Mesenchymal stem cell (in vitro differentiated cells and primary cell): ENCODE measurements around the gene KCND2.
A peak's percentile ranks its signal among the peaks of the same experiment; 100 is the strongest.
"Not testable (repeated sequence)": the region's sequence is repeated elsewhere in the genome, so short reads cannot be mapped to it uniquely, and the experiment has no call there.

Source experiments
- DNase-seq: peaks from one replicate; pipeline ENCODE4 v3.0.0-alpha.2; 2013
- H2AFZ ChIP-seq: one replicate; pipeline ENCODE4 v1.6.1; 2013; ENCODE audit warnings: low read depth, mild to moderate bottlenecking, control low read depth, inconsistent platforms, low read length, moderate library complexity
- H2AK5ac ChIP-seq: 2 replicates; pipeline ENCODE4 v1.6.1; 2013; ENCODE audit warnings: low read length, moderate library complexity, mild to moderate bottlenecking, inconsistent platforms; ENCODE audit not compliant: severe bottlenecking
- H2BK120ac ChIP-seq: one replicate; pipeline ENCODE4 v1.6.1; 2013; ENCODE audit warnings: low read depth, mild to moderate bottlenecking, inconsistent platforms, low read length, moderate library complexity
- H2BK12ac ChIP-seq, 2 experiments: one replicate each; pipeline ENCODE4 v1.6.1; 2013; ENCODE audit warnings: inconsistent platforms in 2 of 2, low read length in 2 of 2, mild to moderate bottlenecking in 2 of 2, moderate library complexity in 2 of 2, control low read depth in 1 of 2
- H2BK15ac ChIP-seq: one replicate; pipeline ENCODE4 v1.6.1; 2013; ENCODE audit warnings: mild to moderate bottlenecking, low read depth, inconsistent platforms; ENCODE audit not compliant: poor library complexity, severe bottlenecking
- H2BK5ac ChIP-seq: 2 replicates; pipeline ENCODE4 v1.6.1; 2013; ENCODE audit warnings: low read depth, mild to moderate bottlenecking, low read length, control low read depth, inconsistent platforms; ENCODE audit not compliant: poor library complexity, severe bottlenecking
- H3K14ac ChIP-seq, 2 experiments: one replicate each; pipeline ENCODE4 v1.6.1; 2013; ENCODE audit warnings: inconsistent platforms in 2 of 2, low read length in 2 of 2, control low read depth in 1 of 2, mild to moderate bottlenecking in 1 of 2, moderate library complexity in 1 of 2
- H3K18ac ChIP-seq, 2 experiments: one replicate each; pipeline ENCODE4 v1.6.1; 2013; ENCODE audit warnings: inconsistent platforms in 2 of 2, low read length in 2 of 2, control low read depth in 1 of 2, low read depth in 1 of 2, mild to moderate bottlenecking in 1 of 2
- H3K23ac ChIP-seq, 2 experiments: one replicate each; pipeline ENCODE4 v1.6.1; 2013; ENCODE audit warnings: inconsistent platforms in 2 of 2, low read length in 2 of 2, mild to moderate bottlenecking in 2 of 2, moderate library complexity in 2 of 2, control low read depth in 1 of 2
- H3K27ac ChIP-seq: 2 replicates; pipeline ENCODE4 v1.5.1; 2013; ENCODE audit warnings: mild to moderate bottlenecking, moderate library complexity, low read length, control low read depth, inconsistent platforms; ENCODE audit not compliant: poor library complexity, severe bottlenecking
- H3K27me3 ChIP-seq, 2 experiments: 2 replicates each; pipeline versions ENCODE4 v1.6.1 to v1.7.0; 2013; ENCODE audit warnings: low read length in 2 of 2, mild to moderate bottlenecking in 2 of 2, moderate library complexity in 2 of 2, control low read depth in 1 of 2, inconsistent platforms in 1 of 2; ENCODE audit not compliant: control insufficient read depth in 1 of 2, insufficient read depth in 1 of 2
- H3K36me3 ChIP-seq, 2 experiments: 2 replicates each; pipeline versions ENCODE4 v1.6.1 to v1.7.0; 2013; ENCODE audit warnings: low read length in 2 of 2, control low read depth in 1 of 2, inconsistent platforms in 1 of 2, low read depth in 1 of 2, mild to moderate bottlenecking in 1 of 2; ENCODE audit not compliant: insufficient read depth in 2 of 2, control insufficient read depth in 1 of 2
- H3K4ac ChIP-seq, 2 experiments: one replicate each; pipeline ENCODE4 v1.6.1; 2013; ENCODE audit warnings: inconsistent platforms in 2 of 2, low read length in 2 of 2, mild to moderate bottlenecking in 2 of 2, moderate library complexity in 2 of 2, control low read depth in 1 of 2, low read depth in 1 of 2
- H3K4me1 ChIP-seq: 2 replicates; pipeline ENCODE4 v1.6.1; 2013; ENCODE audit warnings: low read depth, low read length, control low read depth; ENCODE audit not compliant: control insufficient read depth, insufficient read depth
- H3K4me2 ChIP-seq: 2 replicates; pipeline ENCODE4 v1.6.1; 2013; ENCODE audit warnings: low read length, mild to moderate bottlenecking, inconsistent platforms; ENCODE audit not compliant: poor library complexity, severe bottlenecking
- H3K4me3 ChIP-seq, 2 experiments: 2 replicates each; pipeline versions ENCODE4 v1.5.1 to v1.7.0; 2013; ENCODE audit warnings: low read length in 2 of 2, mild to moderate bottlenecking in 2 of 2, control low read depth in 1 of 2, low read depth in 1 of 2; ENCODE audit not compliant: insufficient read depth in 1 of 2
- H3K79me1 ChIP-seq: replicated peaks from 2 replicates; pipeline ENCODE4 v1.6.1; 2013; ENCODE audit warnings: mild to moderate bottlenecking, control low read depth, low read length, inconsistent platforms; ENCODE audit not compliant: poor library complexity, severe bottlenecking
- H3K9ac ChIP-seq: 2 replicates; pipeline ENCODE4 v1.7.0; 2013; ENCODE audit warnings: mild to moderate bottlenecking, low read length, moderate library complexity
- H3K9me3 ChIP-seq: 2 replicates; pipeline ENCODE4 v1.7.0; 2013; ENCODE audit warnings: mild to moderate bottlenecking, low read length; ENCODE audit not compliant: control insufficient read depth
- H4K8ac ChIP-seq: one replicate; pipeline ENCODE4 v1.6.1; 2013; ENCODE audit warnings: inconsistent platforms, mild to moderate bottlenecking, low read length, moderate library complexity
- H4K91ac ChIP-seq: one replicate; pipeline ENCODE4 v1.6.1; 2013; ENCODE audit warnings: mild to moderate bottlenecking, low read length, inconsistent platforms
- WGBS: methylation state at CpG from one replicate; pipeline ENCODE4 v1.1.7; 2013; ENCODE audit warnings: mixed read lengths; 5-methylcytosine and 5-hydroxymethylcytosine counted together

Gene KCND2

DNA sequence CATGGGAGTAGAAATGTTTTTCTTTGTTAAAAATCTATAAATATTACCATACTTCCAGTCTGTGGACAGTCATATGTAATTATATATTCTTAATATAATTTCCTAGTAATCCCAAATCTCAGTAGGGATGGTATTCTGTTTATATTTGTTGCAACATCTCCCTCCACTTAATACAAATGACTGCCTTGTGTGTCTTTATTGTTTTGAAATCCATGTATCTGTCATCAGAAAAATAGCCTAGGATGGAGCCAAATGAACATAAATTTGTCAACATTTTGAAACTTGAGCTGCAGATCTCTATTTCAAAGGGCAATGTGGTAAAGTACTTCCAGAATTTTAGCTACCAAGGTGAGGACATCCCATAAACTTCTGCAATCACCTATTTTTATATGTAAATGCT is 294.2 kb downstream of the KCND2 start:
- Histone ChIP-seq H3K27ac (no peak overlapping the region), H2AFZ (no peak overlapping the region), H4K8ac (no peak overlapping the region), H3K27me3 (no peaks in the 10 kb centered on the region), H3K9ac (no peak overlapping the region), H3K79me1 (no peaks in the 10 kb centered on the region), H3K4ac (no peak overlapping the region), H3K23ac (no peak overlapping the region), H2BK15ac (no peak overlapping the region), H3K4me2 (no peak overlapping the region), H3K14ac (no peak overlapping the region), H2AK5ac (no peak overlapping the region), H3K18ac (no peak overlapping the region), H3K36me3 (peaks cover 0 to 8% of the 10 kb centered on the region in 2 experiments), H2BK120ac (no peak overlapping the region), H2BK12ac (no peak overlapping the region), H2BK5ac (no peak overlapping the region), H3K9me3 (no peaks in the 10 kb centered on the region), H3K4me1 (no peaks in the 10 kb centered on the region), H3K4me3 (no peak overlapping the region), H4K91ac (no peak overlapping the region)
- no peak for DNase-seq

DNA sequence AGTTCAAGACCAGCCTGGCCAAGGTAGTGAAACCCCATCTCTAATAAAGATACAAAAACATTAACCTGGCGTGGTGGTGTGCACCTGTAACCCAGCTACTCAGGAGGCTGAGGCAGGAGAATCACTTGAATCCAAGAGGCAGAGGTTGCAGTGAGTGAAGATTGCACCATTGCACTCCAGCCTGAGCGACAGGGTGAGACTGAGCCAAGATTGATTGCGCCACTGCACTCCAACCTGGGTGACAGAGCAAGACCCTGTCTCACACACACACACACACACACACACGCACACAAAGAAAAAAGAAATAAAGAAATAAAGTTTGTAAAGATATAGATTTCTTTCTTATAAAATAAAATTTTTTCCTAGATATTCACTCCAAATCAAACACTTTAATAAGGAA is 305.7 kb downstream of the KCND2 start:
- H3K4ac ChIP-seq, H3K36me3 ChIP-seq, H3K4me1 ChIP-seq, H3K9ac ChIP-seq, H2BK15ac ChIP-seq, H3K4me2 ChIP-seq, H2AK5ac ChIP-seq, H2BK120ac ChIP-seq, DNase-seq, H3K9me3 ChIP-seq, H3K27ac ChIP-seq, H4K8ac ChIP-seq, H4K91ac ChIP-seq, H2BK5ac ChIP-seq, H3K4me3 ChIP-seq, H2AFZ ChIP-seq, H3K79me1 ChIP-seq, H3K14ac ChIP-seq, H3K18ac ChIP-seq, H2BK12ac ChIP-seq, H3K27me3 ChIP-seq, H3K23ac ChIP-seq: not testable (repeated sequence)
- WGBS = 100% methylated on average over 1 of the region's 4 CpGs

DNA sequence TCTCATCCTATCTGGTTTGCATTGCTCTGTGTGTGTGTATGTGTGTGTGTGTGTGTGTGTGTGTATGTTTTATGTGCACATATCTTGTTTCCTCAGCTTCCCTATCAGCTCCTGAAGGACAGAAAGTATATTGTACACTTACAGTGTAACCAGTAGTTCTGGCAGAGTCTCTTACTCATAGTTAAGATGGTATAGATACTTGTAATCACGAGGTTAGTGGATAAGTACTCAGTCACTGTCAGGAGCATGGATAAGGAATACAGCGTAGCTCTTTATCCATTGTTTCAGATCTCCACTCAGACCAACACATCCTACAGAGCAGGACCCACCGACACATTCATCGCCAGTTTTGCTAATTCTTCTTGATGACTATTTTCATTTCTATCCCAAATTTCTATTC is 309.9 kb downstream of the KCND2 start:
- H3K9ac ChIP-seq = no peak overlapping the region
- no peak overlapping the region for H2BK120ac ChIP-seq
- no peak overlapping the region for H3K14ac ChIP-seq
- H3K4me3 ChIP-seq = no peak overlapping the region
- peak; percentile 32 for DNase-seq
- no peak overlapping the region for H2BK15ac ChIP-seq
- H3K4me2 ChIP-seq = no peak overlapping the region
- H3K18ac ChIP-seq = peak overlapping the region in 1 of 2 experiments; percentile 21
- peak overlapping the region; percentile 86 for H2AK5ac ChIP-seq
- peak overlapping the region; percentile 72 for H4K8ac ChIP-seq
- peak overlapping the region; percentile 14 for H3K27ac ChIP-seq
- H3K4me1 ChIP-seq = peaks cover 5% of the 10 kb centered on the region
- no peak overlapping the region for H4K91ac ChIP-seq
- H2BK12ac ChIP-seq = no peak overlapping the region
- 11% methylated on average over 2 of the region's 4 CpGs for WGBS
- H3K79me1 ChIP-seq = no peaks in the 10 kb centered on the region
- H3K23ac ChIP-seq = no peak overlapping the region
- no peak overlapping the region for H2BK5ac ChIP-seq
- no peak overlapping the region for H3K4ac ChIP-seq
- H2AFZ ChIP-seq = no peak overlapping the region
- H3K36me3 ChIP-seq = no peaks in the 10 kb centered on the region
- H3K27me3 ChIP-seq = no peaks in the 10 kb centered on the region
- H3K9me3 ChIP-seq = no peaks in the 10 kb centered on the region

DNA sequence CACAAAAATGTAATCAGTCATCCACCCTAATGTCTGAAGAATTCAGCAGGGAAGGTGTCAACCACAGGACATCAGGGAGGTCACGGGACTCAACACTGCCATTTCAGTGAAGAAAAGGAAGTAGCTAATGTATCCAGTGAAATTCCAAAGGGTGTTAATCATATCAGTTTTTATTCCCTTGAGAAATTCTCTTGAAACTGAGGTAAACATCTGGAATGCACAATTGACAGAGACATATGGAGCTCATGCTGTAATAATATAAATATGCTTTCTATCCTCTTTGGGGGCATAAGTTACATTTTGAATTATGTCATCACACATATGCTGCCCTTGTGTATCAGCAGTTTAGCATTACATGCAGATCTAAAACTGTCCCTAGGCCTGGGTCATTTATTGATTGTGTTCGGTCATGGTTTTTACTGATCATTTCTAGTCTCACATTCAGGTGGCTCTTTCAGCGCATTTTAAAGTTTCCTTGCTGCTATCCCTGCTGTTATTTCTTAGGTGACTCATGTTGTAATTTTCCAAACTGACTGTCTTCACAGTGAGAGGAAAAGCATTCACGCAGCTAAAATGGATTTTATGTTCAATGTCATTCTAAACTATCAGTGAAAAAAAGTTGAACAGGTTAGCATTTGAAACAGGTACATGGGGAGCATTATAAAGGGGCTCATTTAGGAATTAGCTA is 311.1 kb downstream of the KCND2 start:
- no peak overlapping the region for H3K4me3 ChIP-seq
- no peaks in the 10 kb centered on the region for H3K9me3 ChIP-seq
- peak overlapping the region; percentile 34 for H3K4me2 ChIP-seq
- peaks cover 3% of the 10 kb centered on the region for H3K4me1 ChIP-seq
- H2BK12ac ChIP-seq = no peak overlapping the region
- no peak overlapping the region for H2AFZ ChIP-seq
- peak; percentile 84 for DNase-seq
- no peaks in the 10 kb centered on the region for H3K36me3 ChIP-seq
- no peak overlapping the region for H4K8ac ChIP-seq
- no peak overlapping the region for H2AK5ac ChIP-seq
- H3K14ac ChIP-seq = no peak overlapping the region
- WGBS = 7% methylated on average over 4 of the region's 4 CpGs
- H2BK15ac ChIP-seq = no peak overlapping the region
- no peaks in the 10 kb centered on the region for H3K27me3 ChIP-seq
- no peaks in the 10 kb centered on the region for H3K79me1 ChIP-seq
- no peak overlapping the region for H3K23ac ChIP-seq
- H4K91ac ChIP-seq = no peak overlapping the region
- H3K4ac ChIP-seq = no peak overlapping the region
- H2BK120ac ChIP-seq = no peak overlapping the region
- H3K18ac ChIP-seq = no peak overlapping the region
- peak overlapping the region; percentile 31 for H2BK5ac ChIP-seq
- H3K27ac ChIP-seq = peak overlapping the region; percentile 88
- no peak overlapping the region for H3K9ac ChIP-seq
